Upper lobe of left lung (tissue), 4 donors: ENCODE results near the gene DMXL2.

ENCODE experiments used
- CTCF ChIP-seq, 6 experiments: fragments of 450-650 bp in 4 of 6; fragments of 200-600 bp in 2 of 6; sonication (generic) in 2 of 6; IDR thresholded peaks; one replicate each; pipeline ENCODE4 v1.5.1; 2016 to 2019; ENCODE audit warnings: antibody characterized with exemption in 6 of 6
- EP300 ChIP-seq, 4 donors: sonication (generic); formaldehyde crosslinking; IDR thresholded peaks; one replicate each; pipeline ENCODE4 v1.5.1; 2017; ENCODE audit warnings: antibody characterized with exemption in 4 of 4, control low read depth in 2 of 4
- POLR2A ChIP-seq, 4 donors: fragments of 450-650 bp; IDR thresholded peaks; one replicate each; pipeline ENCODE4 v1.5.1; 2016 to 2017; ENCODE audit warnings: antibody characterized with exemption in 4 of 4, mild to moderate bottlenecking in 2 of 4
- POLR2AphosphoS5 ChIP-seq, 2 donors: sonication (generic); formaldehyde crosslinking; IDR thresholded peaks; one replicate each; pipeline ENCODE4 v1.5.1; 2017; ENCODE audit warnings: antibody characterized with exemption in 2 of 2

- TF ChIP-seq CTCF (IDR thresholded peaks at IDR 0.05) (no peak), POLR2AphosphoS5 (IDR thresholded peaks at IDR 0.05) (no peak), POLR2A (IDR thresholded peaks at IDR 0.05) (no peak), EP300 (IDR thresholded peaks at IDR 0.05) (no peak)
Observed at GRCh38 chr15:51425517-51426040, 197.0 kb downstream of the DMXL2 start.
